Measurements from ENCODE around the gene OR12D1.

OR12D1 gene

GRCh38 chr6:29465801-29466200 is 51.1 kb downstream of the OR12D1 start:
- no peak for DNase-seq

- DNase-seq: no peak
Observed at GRCh38 chr6:29466241-29466640, 51.5 kb downstream of the OR12D1 start.

All from NCI-H748 treated with DMSO at 0.1 percent for 48 hours (cell line).